Body of pancreas (tissue), 4 donors: Measurements from ENCODE around the gene SCG5. TPM values are rescaled to one million over a fixed set of nuclear protein-coding genes. Genes with fewer than 3 reads are reported as not detected.

Experiments used
- ATAC-seq: fragments of 150-250 bp; one replicate; pipeline ENCODE4 v1.9.1; 2016
- DNase-seq, 4 donors: peaks; one replicate each; pipeline ENCODE4 v3.0.0-alpha.2; 2019
- H3K27ac ChIP-seq, 4 donors: fragments of 200-600 bp; sonication (generic); 1 replicate in 3 of 4; 2 replicates in 1 of 4; pipeline versions ENCODE4 v1.5.1 to v1.6.1; 2016 to 2019; ENCODE audit warnings: mild to moderate bottlenecking in 1 of 4, mixed read lengths in 1 of 4, moderate library complexity in 1 of 4
- H3K27me3 ChIP-seq, 2 donors: fragments of 200-600 bp; sonication (generic); one replicate each; pipeline ENCODE4 v1.6.0; 2016; ENCODE audit warnings: mild to moderate bottlenecking in 1 of 2
- H3K36me3 ChIP-seq, 2 donors: fragments of 200-600 bp; sonication (generic); replicated peaks in 1 of 2; 2 replicates each; pipeline ENCODE4 v1.5.1; 2016; ENCODE audit warnings: low read depth in 2 of 2; ENCODE audit not compliant: insufficient read depth in 1 of 2
- H3K4me1 ChIP-seq: fragments of 200-600 bp; sonication (generic); one replicate; pipeline ENCODE4 v1.6.0; 2016
- H3K4me3 ChIP-seq, 2 donors: fragments of 200-600 bp; sonication (generic); 1 replicate in 1 of 2; 2 replicates in 1 of 2; pipeline ENCODE4 v1.5.1; 2016 to 2019
- H3K9me3 ChIP-seq, 3 donors: fragments of 200-600 bp; sonication (generic); 1 replicate in 2 of 3; 2 replicates in 1 of 3; pipeline ENCODE4 v1.5.1; 2016
- CTCF ChIP-seq, 7 experiments: fragments of 450-650 bp in 4 of 7; fragments of 200-600 bp in 3 of 7; sonication (generic) in 3 of 7; IDR thresholded peaks; one replicate each; pipeline ENCODE4 v1.5.1; 2016 to 2019; ENCODE audit warnings: antibody characterized with exemption in 7 of 7
- POLR2A ChIP-seq, 3 donors: fragments of 450-650 bp; IDR thresholded peaks; one replicate each; pipeline ENCODE4 v1.6.1; 2016; ENCODE audit warnings: antibody characterized with exemption in 3 of 3, mild to moderate bottlenecking in 2 of 3
- WGBS, 2 donors: methylation state at CpG; one replicate each; pipeline ENCODE4 v1.1.5; 2017; 5-methylcytosine and 5-hydroxymethylcytosine counted together
- intact Hi-C: fragments of 100-400 bp; cut with DNase I; formaldehyde crosslinking; loops from one replicate; pipeline ENCODE4 v1.15.1; 2023
- total RNA-seq, 2 donors: library from RNA; depleted of rRNA; stranded (reverse); fragments of >200 nt; gene quantifications; one replicate each; pipeline ENCODE4 v1.1.0, GENCODE V29; 2016

SCG5 gene
- total RNA-seq, 2 donors from 2014 or later, result 49.4 to 50.1 TPM

- Histone ChIP-seq H3K4me3 (no peak overlapping the region), H3K36me3 (no peaks in the 10 kb centered on the region), H3K9me3 (no peaks in the 10 kb centered on the region), H3K4me1 (peaks cover 63% of the 10 kb centered on the region), H3K27ac (peak overlapping the region in 3 of 4 donors; percentile 69 to 86 (median 85)), H3K27me3 (no peaks in the 10 kb centered on the region)
- intact Hi-C loops, result no loop called here
- 35 to 48% methylated on average over 6 of the region's 6 CpGs for WGBS, 2 donors
- TF ChIP-seq POLR2A (IDR thresholded peaks at IDR 0.05), result no peak
- no peak for TF ChIP-seq CTCF (IDR thresholded peaks at IDR 0.05)
- peak in 3 of 4 donors; percentile 25 to 50 (median 37) for DNase-seq
- ATAC-seq, result no peak
Observed at GRCh38 chr15:32659340-32660155, 18.0 kb downstream of the SCG5 start.

GRCh38 chr15:32663671-32664070, 22.2 kb downstream of the SCG5 start:
- ATAC-seq, result no peak

GRCh38 chr15:32664796-32665195, 23.3 kb downstream of the SCG5 start:
- Histone ChIP-seq H3K27ac (no peak overlapping the region), H3K4me3 (no peak overlapping the region), H3K4me1 (peaks cover 17% of the 10 kb centered on the region), H3K27me3 (no peaks in the 10 kb centered on the region), H3K36me3 (no peaks in the 10 kb centered on the region), H3K9me3 (no peaks in the 10 kb centered on the region)
- ATAC-seq, result no peak
- DNase-seq, result no peak
- TF ChIP-seq CTCF (IDR thresholded peaks at IDR 0.05) (no peak), POLR2A (IDR thresholded peaks at IDR 0.05) (no peak)
- intact Hi-C loops, result no loop called here

More at GRCh38 chr15:32663671-32664070, 22.2 kb downstream of the SCG5 start:
- peaks cover 28% of the 10 kb centered on the region for H3K4me1 ChIP-seq
- TF ChIP-seq CTCF (IDR thresholded peaks at IDR 0.05), result no peak
- no peak overlapping the region for H3K4me3 ChIP-seq
- DNase-seq, result no peak
- intact Hi-C loops, result no loop called here
- no peaks in the 10 kb centered on the region for H3K9me3 ChIP-seq
- no peak overlapping the region for H3K27ac ChIP-seq
- no peaks in the 10 kb centered on the region for H3K27me3 ChIP-seq
- WGBS, 2 donors, result 61 to 87% methylated on average over 4 of the region's 4 CpGs
- H3K36me3 ChIP-seq, result no peaks in the 10 kb centered on the region

- Histone ChIP-seq H3K4me1 (no peaks in the 10 kb centered on the region), H3K4me3 (no peak overlapping the region), H3K27me3 (no peaks in the 10 kb centered on the region), H3K9me3 (no peaks in the 10 kb centered on the region), H3K36me3 (no peaks in the 10 kb centered on the region), H3K27ac (no peak overlapping the region)
- 89 to 94% methylated on average over 6 of the region's 6 CpGs for WGBS, 2 donors
- TF ChIP-seq CTCF (IDR thresholded peaks at IDR 0.05) (no peak), POLR2A (IDR thresholded peaks at IDR 0.05) (no peak)
- intact Hi-C loops, result no loop called here
- ATAC-seq, result no peak
- DNase-seq, result no peak
Observed at GRCh38 chr15:32667321-32667720, 25.8 kb downstream of the SCG5 start.

- Histone ChIP-seq H3K36me3 (no peaks in the 10 kb centered on the region), H3K27me3 (no peaks in the 10 kb centered on the region), H3K27ac (no peak overlapping the region), H3K4me1 (no peaks in the 10 kb centered on the region), H3K4me3 (no peak overlapping the region), H3K9me3 (no peaks in the 10 kb centered on the region)
- intact Hi-C loops, result no loop called here
- no peak for DNase-seq
- 91 to 100% methylated on average over 2 of the region's 2 CpGs for WGBS, 2 donors
- no peak for ATAC-seq
- no peak for TF ChIP-seq POLR2A (IDR thresholded peaks at IDR 0.05)
- no peak for TF ChIP-seq CTCF (IDR thresholded peaks at IDR 0.05)
Observed at GRCh38 chr15:32668942-32669341, 27.4 kb downstream of the SCG5 start.
